ENCODE data around the gene MUC15. TPM values are rescaled to one million over a fixed set of nuclear protein-coding genes. Genes with fewer than 3 reads are reported as not detected.

Gene MUC15
- total and polyA plus RNA-seq, 2 donors: 6.1 to 24.5 TPM

DNA sequence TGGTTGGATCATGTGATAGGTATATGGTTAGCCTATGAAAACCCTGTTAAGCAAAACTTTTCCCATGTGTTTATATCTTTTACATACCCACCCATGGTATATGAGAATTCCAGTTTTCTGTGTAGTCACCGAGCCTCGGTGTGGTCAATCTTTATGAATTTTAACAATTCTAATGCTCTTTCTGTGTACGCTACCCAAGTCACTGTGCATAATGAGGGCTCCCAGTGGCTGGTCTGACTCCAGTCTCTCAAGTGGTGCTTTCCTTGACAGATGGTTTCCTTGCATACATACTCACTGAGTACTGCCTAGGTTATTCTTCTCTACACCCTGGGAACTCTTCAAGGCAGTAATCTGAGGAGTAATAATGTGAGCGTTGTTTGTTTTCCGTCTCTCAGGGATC is 17.6 kb downstream of the MUC15 start:
- Histone ChIP-seq H3K4me1 (ENCODE audit: control insufficient read depth in 2 of 2, insufficient read depth in 2 of 2, low read length in 2 of 2) (no peaks in the 10 kb centered on the region), H3K36me3 (ENCODE audit: control insufficient read depth in 2 of 2, insufficient read depth in 2 of 2, low read length in 1 of 2) (no peaks in the 10 kb centered on the region), H3K4me3 (ENCODE audit: low read length in 2 of 2) (no peak overlapping the region), H3K27me3 (ENCODE audit: control insufficient read depth in 2 of 2, insufficient read depth in 1 of 2, low read length in 1 of 2) (no peaks in the 10 kb centered on the region), H3K27ac (ENCODE audit: low read depth in 1 of 2, low read length in 1 of 2) (no peak overlapping the region), H3K9me3 (ENCODE audit: control insufficient read depth in 2 of 2, insufficient read depth in 1 of 2, low read length in 1 of 2) (no peaks in the 10 kb centered on the region)
- no peak for DNase-seq (ENCODE audit: low read depth in 6 of 9, low spot score in 9 of 9)
- 94% methylated on average over 5 of the region's 5 CpGs for WGBS

DNA sequence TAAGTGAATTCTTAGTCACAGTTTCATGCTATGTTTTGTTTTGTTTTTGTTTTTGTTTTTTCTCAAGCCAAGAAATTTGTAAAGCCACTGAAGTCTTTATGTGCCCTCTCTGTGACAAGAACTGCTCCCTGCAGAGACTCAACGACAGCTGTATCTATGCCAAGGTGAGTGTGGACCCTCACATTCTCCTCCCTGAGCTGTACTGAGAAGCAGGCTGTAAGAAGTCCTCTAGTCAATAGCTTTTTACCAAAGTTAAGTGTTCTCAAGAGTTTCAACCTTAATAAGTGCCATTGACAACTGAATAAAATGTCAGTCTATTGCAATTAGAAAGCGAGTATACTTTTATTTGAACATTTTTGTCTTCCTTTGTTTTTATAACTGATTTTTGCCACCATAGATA is 18.9 kb downstream of the MUC15 start:
- H3K27ac ChIP-seq (ENCODE audit: low read depth in 1 of 2, low read length in 1 of 2): no peak overlapping the region
- no peaks in the 10 kb centered on the region for H3K27me3 ChIP-seq (ENCODE audit: control insufficient read depth in 2 of 2, insufficient read depth in 1 of 2, low read length in 1 of 2)
- H3K9me3 ChIP-seq (ENCODE audit: control insufficient read depth in 2 of 2, insufficient read depth in 1 of 2, low read length in 1 of 2): no peaks in the 10 kb centered on the region
- H3K4me1 ChIP-seq (ENCODE audit: control insufficient read depth in 2 of 2, insufficient read depth in 2 of 2, low read length in 2 of 2): no peaks in the 10 kb centered on the region
- 83% methylated on average over 2 of the region's 2 CpGs for WGBS
- no peak overlapping the region for H3K4me3 ChIP-seq (ENCODE audit: low read length in 2 of 2)
- H3K36me3 ChIP-seq (ENCODE audit: control insufficient read depth in 2 of 2, insufficient read depth in 2 of 2, low read length in 1 of 2): no peaks in the 10 kb centered on the region
- no peak for DNase-seq (ENCODE audit: low read depth in 6 of 9, low spot score in 9 of 9)

DNA sequence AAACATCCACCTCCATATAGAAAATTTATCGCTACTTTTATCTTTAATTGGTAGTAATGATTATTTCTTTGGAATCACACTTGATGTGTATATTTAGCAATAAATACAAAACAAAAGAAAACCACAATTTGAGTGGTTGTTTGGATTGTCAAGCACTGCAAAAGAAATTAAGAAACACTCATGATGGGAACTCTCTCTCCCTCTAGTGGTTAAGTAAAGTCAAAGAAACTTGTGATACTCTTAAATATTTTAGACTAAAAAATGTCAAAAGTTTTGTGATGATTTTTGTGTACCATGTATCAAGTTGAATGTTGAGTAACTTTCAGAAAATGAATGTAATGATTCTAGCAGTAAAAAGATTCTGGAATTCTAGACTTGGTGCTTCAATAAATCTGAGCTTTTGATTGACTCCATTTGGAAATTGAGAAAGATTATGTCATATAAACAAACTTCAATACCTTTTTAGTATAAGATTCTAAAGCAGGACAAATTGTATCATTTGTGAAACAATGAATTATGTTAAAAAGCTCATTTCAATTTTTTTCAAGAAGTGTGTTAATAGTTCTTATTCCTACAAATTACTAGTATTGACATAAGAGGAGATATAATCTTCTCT is 20.8 kb downstream of the MUC15 start:
- H3K27ac ChIP-seq (ENCODE audit: low read depth in 1 of 2, low read length in 1 of 2): no peak overlapping the region
- H3K27me3 ChIP-seq (ENCODE audit: control insufficient read depth in 2 of 2, insufficient read depth in 1 of 2, low read length in 1 of 2): no peaks in the 10 kb centered on the region
- H3K4me1 ChIP-seq (ENCODE audit: control insufficient read depth in 2 of 2, insufficient read depth in 2 of 2, low read length in 2 of 2): no peaks in the 10 kb centered on the region
- 52% methylated on average over 1 of the region's 1 CpG for WGBS
- H3K9me3 ChIP-seq (ENCODE audit: control insufficient read depth in 2 of 2, insufficient read depth in 1 of 2, low read length in 1 of 2): no peaks in the 10 kb centered on the region
- H3K4me3 ChIP-seq (ENCODE audit: low read length in 2 of 2): no peak overlapping the region
- no peak for DNase-seq (ENCODE audit: low read depth in 6 of 9, low spot score in 9 of 9)
- H3K36me3 ChIP-seq (ENCODE audit: control insufficient read depth in 2 of 2, insufficient read depth in 2 of 2, low read length in 1 of 2): no peaks in the 10 kb centered on the region

DNA sequence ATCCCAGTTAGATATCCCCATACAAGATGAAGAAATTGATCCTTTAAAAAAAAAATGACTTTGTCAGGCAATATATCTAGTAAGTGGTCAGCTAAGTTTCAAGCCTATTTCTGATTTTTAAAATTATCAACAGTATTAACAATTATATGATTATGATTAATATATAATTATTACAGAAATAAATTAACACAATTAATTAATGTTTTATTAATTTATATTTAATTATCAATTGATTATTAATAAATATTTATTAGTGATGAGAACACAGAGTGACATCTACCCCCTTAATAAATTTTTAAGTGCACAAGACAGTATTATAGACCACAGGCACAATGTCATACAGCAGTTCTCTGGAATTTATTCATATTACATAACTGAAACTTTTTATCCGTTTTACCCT is 22.0 kb downstream of the MUC15 start:
- no peaks in the 10 kb centered on the region for H3K9me3 ChIP-seq (ENCODE audit: control insufficient read depth in 2 of 2, insufficient read depth in 1 of 2, low read length in 1 of 2)
- H3K4me1 ChIP-seq (ENCODE audit: control insufficient read depth in 2 of 2, insufficient read depth in 2 of 2, low read length in 2 of 2): no peaks in the 10 kb centered on the region
- WGBS: 89% methylated on average over 1 of the region's 1 CpG
- DNase-seq (ENCODE audit: low read depth in 6 of 9, low spot score in 9 of 9): no peak
- H3K27ac ChIP-seq (ENCODE audit: low read depth in 1 of 2, low read length in 1 of 2): no peak overlapping the region
- no peak overlapping the region for H3K4me3 ChIP-seq (ENCODE audit: low read length in 2 of 2)
- no peaks in the 10 kb centered on the region for H3K27me3 ChIP-seq (ENCODE audit: control insufficient read depth in 2 of 2, insufficient read depth in 1 of 2, low read length in 1 of 2)
- no peaks in the 10 kb centered on the region for H3K36me3 ChIP-seq (ENCODE audit: control insufficient read depth in 2 of 2, insufficient read depth in 2 of 2, low read length in 1 of 2)

DNA sequence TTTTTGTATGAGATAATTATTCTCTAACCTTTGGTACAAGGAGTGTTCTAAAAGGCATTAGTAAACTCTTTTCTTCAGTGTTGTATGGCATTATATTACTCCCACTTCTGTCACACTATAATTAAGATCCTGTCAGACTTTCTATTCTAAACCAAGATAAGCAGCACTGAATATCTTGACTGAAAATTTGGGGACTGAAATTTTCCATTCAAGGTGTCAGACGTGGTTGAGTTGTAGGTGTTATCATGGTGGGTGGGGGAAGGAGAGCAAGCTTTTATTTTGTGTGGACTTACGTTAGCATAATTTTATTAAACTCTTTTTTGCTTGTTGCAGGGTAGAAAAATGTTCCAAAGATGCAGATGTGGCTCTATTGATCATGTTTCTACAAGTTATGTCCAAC is 22.9 kb downstream of the MUC15 start:
- H3K4me1 ChIP-seq (ENCODE audit: control insufficient read depth in 2 of 2, insufficient read depth in 2 of 2, low read length in 2 of 2): no peaks in the 10 kb centered on the region
- WGBS: 46% methylated on average over 2 of the region's 2 CpGs
- no peaks in the 10 kb centered on the region for H3K27me3 ChIP-seq (ENCODE audit: control insufficient read depth in 2 of 2, insufficient read depth in 1 of 2, low read length in 1 of 2)
- H3K27ac ChIP-seq (ENCODE audit: low read depth in 1 of 2, low read length in 1 of 2): no peak overlapping the region
- no peaks in the 10 kb centered on the region for H3K36me3 ChIP-seq (ENCODE audit: control insufficient read depth in 2 of 2, insufficient read depth in 2 of 2, low read length in 1 of 2)
- H3K4me3 ChIP-seq (ENCODE audit: low read length in 2 of 2): no peak overlapping the region
- DNase-seq (ENCODE audit: low read depth in 6 of 9, low spot score in 9 of 9): no peak
- H3K9me3 ChIP-seq (ENCODE audit: control insufficient read depth in 2 of 2, insufficient read depth in 1 of 2, low read length in 1 of 2): no peaks in the 10 kb centered on the region

DNA sequence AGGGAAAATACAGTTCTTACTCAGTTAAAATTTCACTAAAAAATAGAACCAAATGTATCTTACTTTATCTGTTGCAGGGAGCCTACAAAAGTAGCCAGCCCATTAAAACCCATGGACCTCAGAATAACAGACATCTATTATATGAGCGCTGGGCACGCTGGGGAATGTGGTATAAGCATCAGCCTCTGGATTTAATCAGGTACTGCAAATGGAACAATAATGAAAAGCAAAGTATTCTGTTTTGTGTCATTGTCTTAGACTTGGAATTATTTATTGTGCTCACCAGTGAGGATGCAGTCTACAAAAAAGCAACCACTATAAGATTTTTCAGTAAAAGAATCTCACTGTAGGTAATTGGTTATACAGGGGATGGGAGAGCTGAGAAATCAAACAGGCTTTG is 30.2 kb downstream of the MUC15 start:
- Histone ChIP-seq H3K27me3 (ENCODE audit: control insufficient read depth in 2 of 2, insufficient read depth in 1 of 2, low read length in 1 of 2) (no peaks in the 10 kb centered on the region), H3K36me3 (ENCODE audit: control insufficient read depth in 2 of 2, insufficient read depth in 2 of 2, low read length in 1 of 2) (no peaks in the 10 kb centered on the region), H3K9me3 (ENCODE audit: control insufficient read depth in 2 of 2, insufficient read depth in 1 of 2, low read length in 1 of 2) (no peaks in the 10 kb centered on the region), H3K4me3 (ENCODE audit: low read length in 2 of 2) (no peak overlapping the region), H3K27ac (ENCODE audit: low read depth in 1 of 2, low read length in 1 of 2) (no peak overlapping the region), H3K4me1 (ENCODE audit: control insufficient read depth in 2 of 2, insufficient read depth in 2 of 2, low read length in 2 of 2) (no peaks in the 10 kb centered on the region)
- WGBS: 89% methylated on average over 2 of the region's 2 CpGs
- no peak for DNase-seq (ENCODE audit: low read depth in 6 of 9, low spot score in 9 of 9)

DNA sequence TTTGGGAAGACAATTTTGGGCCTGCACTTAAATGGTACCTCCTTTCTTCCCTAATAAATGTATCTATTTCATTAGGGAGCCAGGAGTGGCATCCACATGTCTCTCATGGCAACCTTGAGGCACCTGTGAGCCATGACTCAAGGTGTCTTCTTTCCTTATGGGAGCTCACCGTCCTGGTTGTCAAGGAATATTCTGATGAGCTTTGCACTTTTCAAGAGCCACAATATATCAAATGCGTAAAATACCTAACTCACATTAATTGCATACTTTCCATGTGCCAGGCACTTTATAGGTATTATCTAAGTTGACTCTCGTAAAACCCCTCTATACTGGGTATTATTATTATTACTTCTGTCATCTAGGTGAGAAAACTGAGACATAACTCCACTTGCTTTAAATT is 32.5 kb downstream of the MUC15 start:
- DNase-seq (ENCODE audit: low read depth in 6 of 9, low spot score in 9 of 9): no peak
- no peaks in the 10 kb centered on the region for H3K4me1 ChIP-seq (ENCODE audit: control insufficient read depth in 2 of 2, insufficient read depth in 2 of 2, low read length in 2 of 2)
- H3K4me3 ChIP-seq (ENCODE audit: low read length in 2 of 2): no peak overlapping the region
- no peaks in the 10 kb centered on the region for H3K27me3 ChIP-seq (ENCODE audit: control insufficient read depth in 2 of 2, insufficient read depth in 1 of 2, low read length in 1 of 2)
- no peaks in the 10 kb centered on the region for H3K36me3 ChIP-seq (ENCODE audit: control insufficient read depth in 2 of 2, insufficient read depth in 2 of 2, low read length in 1 of 2)
- 92% methylated on average over 3 of the region's 3 CpGs for WGBS
- no peak overlapping the region for H3K27ac ChIP-seq (ENCODE audit: low read depth in 1 of 2, low read length in 1 of 2)
- H3K9me3 ChIP-seq (ENCODE audit: control insufficient read depth in 2 of 2, insufficient read depth in 1 of 2, low read length in 1 of 2): no peaks in the 10 kb centered on the region

DNA sequence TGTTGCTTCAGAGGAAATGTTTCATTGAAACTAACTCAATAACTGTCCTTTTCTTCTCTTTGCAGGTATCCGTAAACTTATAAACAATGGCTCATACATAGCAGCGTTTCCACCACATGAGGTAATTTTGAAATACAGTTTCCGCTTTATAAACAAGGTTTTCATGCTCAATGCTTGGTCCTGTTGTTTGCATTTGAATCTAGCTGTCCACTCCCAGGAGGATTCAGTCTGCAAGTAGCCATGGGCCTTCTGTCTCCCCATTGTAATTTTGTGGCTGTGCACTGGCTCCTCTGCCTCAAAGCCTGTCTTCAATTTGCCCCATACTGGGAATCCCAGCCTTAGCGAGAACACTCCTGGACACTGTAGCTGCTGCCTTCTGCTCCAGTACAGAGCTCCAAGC is 34.7 kb downstream of the MUC15 start:
- no peaks in the 10 kb centered on the region for H3K27me3 ChIP-seq (ENCODE audit: control insufficient read depth in 2 of 2, insufficient read depth in 1 of 2, low read length in 1 of 2)
- H3K4me3 ChIP-seq (ENCODE audit: low read length in 2 of 2): no peak overlapping the region
- H3K27ac ChIP-seq (ENCODE audit: low read depth in 1 of 2, low read length in 1 of 2): no peak overlapping the region
- 95% methylated on average over 4 of the region's 4 CpGs for WGBS
- no peaks in the 10 kb centered on the region for H3K36me3 ChIP-seq (ENCODE audit: control insufficient read depth in 2 of 2, insufficient read depth in 2 of 2, low read length in 1 of 2)
- DNase-seq (ENCODE audit: low read depth in 6 of 9, low spot score in 9 of 9): no peak
- H3K4me1 ChIP-seq (ENCODE audit: control insufficient read depth in 2 of 2, insufficient read depth in 2 of 2, low read length in 2 of 2): no peaks in the 10 kb centered on the region
- no peaks in the 10 kb centered on the region for H3K9me3 ChIP-seq (ENCODE audit: control insufficient read depth in 2 of 2, insufficient read depth in 1 of 2, low read length in 1 of 2)

DNA sequence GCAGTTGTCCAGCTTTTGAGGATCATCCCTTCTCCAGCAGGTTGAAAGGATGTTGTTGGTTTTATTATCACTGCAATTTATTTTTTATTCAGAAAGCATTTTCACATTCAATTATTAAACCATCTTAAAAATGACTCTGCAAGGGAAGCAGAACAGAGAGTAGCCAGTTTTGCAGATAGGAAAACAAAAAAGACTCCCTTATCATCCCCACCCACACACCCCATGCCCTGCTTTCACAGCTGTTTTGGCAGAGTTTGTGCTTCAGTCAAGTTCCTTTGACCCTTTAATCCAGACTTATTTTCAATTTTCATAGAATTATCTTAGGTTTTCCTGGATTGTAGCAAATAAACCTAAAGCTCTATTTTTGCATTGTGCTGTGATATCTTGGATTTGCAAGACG is 44.4 kb downstream of the MUC15 start:
- no peak overlapping the region for H3K27ac ChIP-seq (ENCODE audit: low read depth in 1 of 2, low read length in 1 of 2)
- DNase-seq (ENCODE audit: low read depth in 6 of 9, low spot score in 9 of 9): no peak
- H3K4me1 ChIP-seq (ENCODE audit: control insufficient read depth in 2 of 2, insufficient read depth in 2 of 2, low read length in 2 of 2): no peaks in the 10 kb centered on the region
- H3K4me3 ChIP-seq (ENCODE audit: low read length in 2 of 2): no peak overlapping the region
- H3K9me3 ChIP-seq (ENCODE audit: control insufficient read depth in 2 of 2, insufficient read depth in 1 of 2, low read length in 1 of 2): no peaks in the 10 kb centered on the region
- no peaks in the 10 kb centered on the region for H3K36me3 ChIP-seq (ENCODE audit: control insufficient read depth in 2 of 2, insufficient read depth in 2 of 2, low read length in 1 of 2)
- 84% methylated on average over 1 of the region's 1 CpG for WGBS
- H3K27me3 ChIP-seq (ENCODE audit: control insufficient read depth in 2 of 2, insufficient read depth in 1 of 2, low read length in 1 of 2): no peaks in the 10 kb centered on the region

Data from thymus (tissue), 11 donors.